HepG2 (cell line): Measurements from ENCODE around the gene CCBE1. TPM values are rescaled to one million over a fixed set of nuclear protein-coding genes. Genes with fewer than 3 reads are reported as not detected.
A peak's percentile ranks its signal among the peaks of the same experiment; 100 is the strongest.

Experiments
- ATAC-seq: fragments of 200-7000 bp; cut with Tn5 transposase; 3 replicates; pipeline ENCODE4 v1.9.1; 2020; ENCODE audit warnings: mild to moderate bottlenecking, moderate library complexity
- BruUV-seq: library from RNA; stranded (reverse); fragments of 400-500 nt; replicated peaks from 2 replicates; lab custom pipeline; 2021; lab: Mats Ljungman, UMichigan
- CTCF ChIA-PET: fragments of 300-600 bp; formaldehyde crosslinking; extraction: SDS; loops from one replicate; lab custom pipeline; 2021; ENCODE audit warnings: low total read pairs, inconsistent platforms, low intra/inter-chr PET ratio; lab: Yijun Ruan, JAX
- POLR2A ChIA-PET: fragments of 350-600 bp; sonication (Branson Sonifier 250); formaldehyde crosslinking; loops from one replicate; lab custom pipeline; 2020; ENCODE audit warnings: antibody characterized with exemption, inconsistent platforms; lab: Yijun Ruan, JAX
- DNase-seq: peaks from one replicate; pipeline ENCODE4 v3.0.0-alpha.2; 2015; ENCODE audit warnings: low spot score
- FAIRE-seq: peaks from 3 replicates; lab custom pipeline; 2011; peaks lifted over from hg19 to GRCh38; lab: Jason Lieb, UNC
- H2AFZ ChIP-seq: one replicate; pipeline ENCODE4 v1.6.1; 2011; ENCODE audit warnings: low read length, inconsistent platforms
- H3K27ac ChIP-seq: fragments of 300-600 bp; 3 replicates; pipeline ENCODE4 v1.8.0; 2011; ENCODE audit warnings: mixed run types, mild to moderate bottlenecking, mixed read lengths, low read length, inconsistent platforms; ENCODE audit not compliant: insufficient read depth; ENCODE audit errors: extremely low read length
- H3K27me3 ChIP-seq, 2 experiments: fragments of 200-600 bp in 1 of 2; 2 replicates in 1 of 2; 3 replicates in 1 of 2; pipeline versions ENCODE4 v1.6.0 to v1.8.0; 2011; ENCODE audit warnings: low read length in 2 of 2, mild to moderate bottlenecking in 2 of 2, moderate library complexity in 2 of 2, inconsistent platforms in 1 of 2; ENCODE audit not compliant: insufficient read depth in 2 of 2, control insufficient read depth in 1 of 2
- H3K36me3 ChIP-seq, 2 experiments: fragments of 200-600 bp in 1 of 2; replicated peaks in 1 of 2; 2 replicates in 1 of 2; 3 replicates in 1 of 2; pipeline versions ENCODE4 v1.5.1 to v1.8.0; 2011; ENCODE audit warnings: low read length in 2 of 2, inconsistent platforms in 1 of 2; ENCODE audit not compliant: insufficient read depth in 2 of 2, control insufficient read depth in 1 of 2
- H3K4me1 ChIP-seq: 2 replicates; pipeline ENCODE4 v1.5.1; 2012; ENCODE audit warnings: low read length, inconsistent platforms; ENCODE audit not compliant: insufficient read depth
- H3K4me2 ChIP-seq: 2 replicates; pipeline ENCODE4 v1.6.0; 2011; ENCODE audit warnings: low read depth, low read length, inconsistent platforms
- H3K4me3 ChIP-seq, 3 experiments: fragments of 200-600 bp in 1 of 3; sonication (generic), shearing (Covaris generic) in 1 of 3; replicated peaks in 1 of 3; 2 replicates each; pipeline ENCODE4 v1.5.1; 2011 to 2016; ENCODE audit warnings: low read length in 3 of 3, inconsistent platforms in 2 of 3, low read depth in 2 of 3, mild to moderate bottlenecking in 2 of 3, control low read depth in 1 of 3, mixed read lengths in 1 of 3; ENCODE audit not compliant: insufficient read depth in 1 of 3
- H3K79me2 ChIP-seq: one replicate; pipeline ENCODE4 v1.6.1; 2011; ENCODE audit warnings: low read length, inconsistent platforms; ENCODE audit not compliant: insufficient read depth
- H3K9ac ChIP-seq: 2 replicates; pipeline ENCODE4 v1.6.0; 2011; ENCODE audit warnings: mild to moderate bottlenecking, low read depth, low read length, inconsistent platforms; ENCODE audit not compliant: insufficient read depth
- H3K9me3 ChIP-seq: 2 replicates; pipeline ENCODE4 v1.5.1; 2012; ENCODE audit warnings: mild to moderate bottlenecking, low read length
- H4K20me1 ChIP-seq: 2 replicates; pipeline ENCODE4 v1.6.0; 2011; ENCODE audit warnings: inconsistent platforms, mild to moderate bottlenecking, low read length, moderate library complexity; ENCODE audit not compliant: insufficient read depth
- FIP1L1 ChIP-seq: fragments of 200-400 bp; formaldehyde crosslinking; IDR thresholded peaks from 2 replicates; pipeline ENCODE4 v1.6.1; 2018; ENCODE audit warnings: low read depth, mild to moderate bottlenecking, low read length, moderate library complexity, borderline replicate concordance; ENCODE audit not compliant: insufficient read depth
- FOXK1 ChIP-seq: sonication (generic); formaldehyde crosslinking; IDR thresholded peaks from 2 replicates; pipeline ENCODE4 v1.4.0; 2020; ENCODE audit warnings: low read depth, missing genetic modification reagents, borderline replicate concordance
- HES4 ChIP-seq: sonication (generic); formaldehyde crosslinking; IDR thresholded peaks from 2 replicates; pipeline ENCODE4 v1.9.0; 2021; ENCODE audit warnings: mild to moderate bottlenecking, missing genetic modification reagents, borderline replicate concordance
- IKZF4 ChIP-seq: sonication (generic); formaldehyde crosslinking; IDR thresholded peaks from 2 replicates; pipeline ENCODE4 v1.5.1; 2020; ENCODE audit warnings: borderline replicate concordance, mild to moderate bottlenecking, low read depth, missing genetic modification reagents; ENCODE audit errors: not compliant biosample characterization
- KDM2A ChIP-seq: sonication (generic); formaldehyde crosslinking; IDR thresholded peaks from 2 replicates; pipeline ENCODE4 v1.4.0; 2020; ENCODE audit warnings: low read depth, missing genetic modification reagents, borderline replicate concordance
- RFXANK ChIP-seq: IDR thresholded peaks from 2 replicates; pipeline ENCODE4 v1.6.1; 2016
- SKI ChIP-seq: fragments of 450-650 bp; IDR thresholded peaks from one replicate; pipeline ENCODE4 v1.6.1; 2018; ENCODE audit warnings: mild to moderate bottlenecking; ENCODE audit not compliant: partially characterized antibody
- TBX2 ChIP-seq: sonication (generic); formaldehyde crosslinking; IDR thresholded peaks from 2 replicates; pipeline ENCODE4 v1.5.0; 2020; ENCODE audit warnings: missing genetic modification reagents, mild to moderate bottlenecking, borderline replicate concordance
- ZBTB42 ChIP-seq: sonication (generic); formaldehyde crosslinking; IDR thresholded peaks from 2 replicates; pipeline ENCODE4 v1.5.0; 2020; ENCODE audit warnings: mild to moderate bottlenecking, missing genetic modification reagents
- ZFP36 ChIP-seq: fragments of 150-350 bp; IDR thresholded peaks from 2 replicates; pipeline ENCODE4 v1.6.1; 2018; ENCODE audit warnings: borderline replicate concordance, low read length, low read depth; ENCODE audit not compliant: partially characterized antibody
- ZNF280D ChIP-seq: sonication (generic); formaldehyde crosslinking; IDR thresholded peaks from 2 replicates; pipeline ENCODE4 v1.5.1; 2020; ENCODE audit warnings: mild to moderate bottlenecking, missing genetic modification reagents
- ZSCAN21 ChIP-seq: sonication (generic); formaldehyde crosslinking; IDR thresholded peaks from 2 replicates; pipeline ENCODE4 v1.8.0; 2022; ENCODE audit warnings: mild to moderate bottlenecking, missing genetic modification reagents, moderate library complexity, borderline replicate concordance
- WGBS: methylation state at CpG from one replicate; pipeline ENCODE4 v1.1.6; 2017; ENCODE audit warnings: low lambda C conversion rate; 5-methylcytosine and 5-hydroxymethylcytosine counted together
- in situ Hi-C: cut with HindIII; loops from 2 replicates; pipeline ENCODE4 v1.10.0; 2017; ENCODE audit warnings: low pct_unique_long_range_greater_than_20kb; ENCODE audit not compliant: extremely low pct_ligation_motif_present
- intact Hi-C: fragments of 100-400 bp; cut with micrococcal nuclease; formaldehyde crosslinking; loops from one replicate; pipeline ENCODE4 v1.10.0; 2022; ENCODE audit not compliant: unreplicated experiment
- polyA plus RNA-seq, 8 experiments: library from polyadenylated mRNA; depleted of rRNA in 3 of 8; stranded (reverse) in 7 of 8; unstranded in 1 of 8; fragments of >200 nt; fragmentation: Illumina TruSeq in 4 of 8; extraction: Trizol in 4 of 8; gene quantifications; 2 replicates each; pipeline versions ENCODE4 v1.2.1 to v1.2.3, GENCODE V29; 2011 to 2016; ENCODE audit warnings: low read depth in 4 of 8, missing spikeins in 1 of 8, mixed read lengths in 1 of 8; ENCODE audit not compliant: insufficient read depth in 1 of 8
- total RNA-seq, 5 experiments: library from RNA; depleted of rRNA; stranded (reverse); fragments of >200 nt; fragmentation: Illumina TruSeq; extraction: Trizol; gene quantifications; 2 replicates each; pipeline ENCODE4 v1.2.3, GENCODE V29; 2016; ENCODE audit warnings: low read depth in 1 of 5

The CCBE1 gene
- total and polyA plus RNA-seq, 2 of the 13 experiments (the other 11 are each of a cell fraction or from before 2014, with no cell fraction given): not detected

- ATAC-seq: peak; percentile 25; the same call in 1 of the 3 replicates
- BruUV-seq: no TSS peak
- Histone ChIP-seq H4K20me1 (no peaks in the 10 kb centered on the region), H3K9me3 (no peaks in the 10 kb centered on the region), H2AFZ (no peak overlapping the region), H3K4me2 (no peak overlapping the region), H3K27ac (no peak overlapping the region), H3K9ac (no peak overlapping the region), H3K27me3 (peaks cover 1 to 53% of the 10 kb centered on the region in 2 experiments; a peak in 3 of 5 replicates), H3K79me2 (no peaks in the 10 kb centered on the region), H3K4me1 (peaks cover 13% of the 10 kb centered on the region), H3K36me3 (no peaks in the 10 kb centered on the region), H3K4me3 (no peak overlapping the region)
- ChIA-PET POLR2A (no interaction called here), CTCF (interaction anchor here (1.6 to 2.3 kb wide), 2 partner anchors 363 to 366 kb away, joined by 4 to 22 read pairs; no protein-coding TSS in a partner anchor)
- WGBS: 11% methylated on average over 1 of the region's 1 CpG
- no peak for FAIRE-seq
- in situ Hi-C loops (loop anchor here (25.0 kb wide), 1 partner anchor 177 kb away; no protein-coding TSS in a partner anchor), intact Hi-C loops (no loop called here)
- DNase-seq: no peak
- TF ChIP-seq IKZF4 (no peak), ZNF280D (CRISPR knock-in tag) (no peak), FOXK1 (CRISPR knock-in tag) (no peak), ZSCAN21 (CRISPR knock-in tag) (no peak), ZBTB42 (CRISPR knock-in tag) (no peak), ZFP36 (no peak), KDM2A (CRISPR knock-in tag) (no peak), TBX2 (CRISPR knock-in tag) (no peak), SKI (no peak), HES4 (CRISPR knock-in tag) (no peak), FIP1L1 (no peak), RFXANK (CRISPR knock-in tag) (no peak)
Measured at GRCh38 chr18:59460072-59460420, 237.2 kb downstream of the CCBE1 start.
